Astrocyte (in vitro differentiated cells and primary cell): ENCODE results near the gene SLC29A2. TPM values are rescaled to one million over a fixed set of nuclear protein-coding genes. Genes with fewer than 3 reads are reported as not detected.

Experiments
- DNase-seq: peaks from one replicate; pipeline ENCODE4 v3.0.0-alpha.2; 2010; ENCODE audit warnings: low read depth
- FAIRE-seq: peaks from 2 replicates; lab custom pipeline; 2011; peaks lifted over from hg19 to GRCh38; lab: Jason Lieb, UNC
- H2AFZ ChIP-seq: 2 replicates; pipeline ENCODE4 v1.6.0; 2012; ENCODE audit warnings: low read depth, low read length, inconsistent platforms
- H3K27ac ChIP-seq: 2 replicates; pipeline ENCODE4 v1.5.1; 2011; ENCODE audit warnings: low read depth, low read length, inconsistent platforms
- H3K27me3 ChIP-seq: 2 replicates; pipeline ENCODE4 v1.6.0; 2011; ENCODE audit warnings: low read length, inconsistent platforms; ENCODE audit not compliant: insufficient read depth
- H3K36me3 ChIP-seq: 2 replicates; pipeline ENCODE4 v1.5.1; 2011; ENCODE audit warnings: low read length, inconsistent platforms; ENCODE audit not compliant: insufficient read depth
- H3K4me1 ChIP-seq: 2 replicates; pipeline ENCODE4 v1.5.1; 2011; ENCODE audit warnings: low read length, inconsistent platforms; ENCODE audit not compliant: insufficient read depth
- H3K4me2 ChIP-seq: 2 replicates; pipeline ENCODE4 v1.6.0; 2012; ENCODE audit warnings: low read length, inconsistent platforms
- H3K4me3 ChIP-seq: 2 replicates; pipeline ENCODE4 v1.5.1; 2011; ENCODE audit warnings: low read depth, mild to moderate bottlenecking, low read length, inconsistent platforms; ENCODE audit not compliant: insufficient read depth
- H3K79me2 ChIP-seq: 2 replicates; pipeline ENCODE4 v1.6.0; 2012; ENCODE audit warnings: mild to moderate bottlenecking, low read length, inconsistent platforms; ENCODE audit not compliant: insufficient read depth
- H3K9ac ChIP-seq: 2 replicates; pipeline ENCODE4 v1.6.0; 2012; ENCODE audit warnings: mild to moderate bottlenecking, low read length, inconsistent platforms
- H3K9me3 ChIP-seq: 2 replicates; pipeline ENCODE4 v1.5.1; 2012; ENCODE audit warnings: low read depth, mild to moderate bottlenecking, low read length, inconsistent platforms; ENCODE audit not compliant: insufficient read depth
- H4K20me1 ChIP-seq: 2 replicates; pipeline ENCODE4 v1.6.0; 2012; ENCODE audit warnings: low read length, inconsistent platforms; ENCODE audit not compliant: insufficient read depth
- H3K27ac Mint-ChIP-seq: one replicate; pipeline ENCODE4 v1.8.0; 2021; ENCODE audit warnings: mild to moderate bottlenecking, mixed read lengths; ENCODE audit not compliant: unreplicated experiment
- H3K27me3 Mint-ChIP-seq: one replicate; pipeline ENCODE4 v1.8.0; 2021; ENCODE audit warnings: low read depth, mixed read lengths; ENCODE audit not compliant: unreplicated experiment
- H3K36me3 Mint-ChIP-seq: one replicate; pipeline ENCODE4 v1.8.0; 2021; ENCODE audit warnings: low read depth, mixed read lengths; ENCODE audit not compliant: unreplicated experiment
- H3K4me1 Mint-ChIP-seq: one replicate; pipeline ENCODE4 v1.8.0; 2021; ENCODE audit warnings: low read depth, mixed read lengths; ENCODE audit not compliant: unreplicated experiment
- H3K4me3 Mint-ChIP-seq: one replicate; pipeline ENCODE4 v1.8.0; 2021; ENCODE audit warnings: mild to moderate bottlenecking, moderate library complexity, mixed read lengths; ENCODE audit not compliant: unreplicated experiment
- H3K9me3 Mint-ChIP-seq: one replicate; pipeline ENCODE4 v1.8.0; 2021; ENCODE audit warnings: mild to moderate bottlenecking, mixed read lengths; ENCODE audit not compliant: unreplicated experiment
- EZH2 ChIP-seq: IDR thresholded peaks from 2 replicates; pipeline ENCODE4 v1.6.1; 2012; ENCODE audit warnings: mild to moderate bottlenecking, low read length, inconsistent platforms; ENCODE audit not compliant: insufficient read depth
- total RNA-seq: library from RNA; stranded (reverse); gene quantifications from 2 replicates; pipeline ENCODE4 v1.2.1, GENCODE V29; 2021
- TF ChIP-seq, protein P1 (sequence below): IDR thresholded peaks from 2 replicates; pipeline ENCODE4 v1.5.1; 2011; ENCODE audit warnings: low read depth, mild to moderate bottlenecking, inconsistent platforms, low read length, moderate library complexity; ENCODE audit not compliant: insufficient read depth

The SLC29A2 gene
- total RNA-seq, 1 donor from 2014 or later: 6.6 TPM

DNA sequence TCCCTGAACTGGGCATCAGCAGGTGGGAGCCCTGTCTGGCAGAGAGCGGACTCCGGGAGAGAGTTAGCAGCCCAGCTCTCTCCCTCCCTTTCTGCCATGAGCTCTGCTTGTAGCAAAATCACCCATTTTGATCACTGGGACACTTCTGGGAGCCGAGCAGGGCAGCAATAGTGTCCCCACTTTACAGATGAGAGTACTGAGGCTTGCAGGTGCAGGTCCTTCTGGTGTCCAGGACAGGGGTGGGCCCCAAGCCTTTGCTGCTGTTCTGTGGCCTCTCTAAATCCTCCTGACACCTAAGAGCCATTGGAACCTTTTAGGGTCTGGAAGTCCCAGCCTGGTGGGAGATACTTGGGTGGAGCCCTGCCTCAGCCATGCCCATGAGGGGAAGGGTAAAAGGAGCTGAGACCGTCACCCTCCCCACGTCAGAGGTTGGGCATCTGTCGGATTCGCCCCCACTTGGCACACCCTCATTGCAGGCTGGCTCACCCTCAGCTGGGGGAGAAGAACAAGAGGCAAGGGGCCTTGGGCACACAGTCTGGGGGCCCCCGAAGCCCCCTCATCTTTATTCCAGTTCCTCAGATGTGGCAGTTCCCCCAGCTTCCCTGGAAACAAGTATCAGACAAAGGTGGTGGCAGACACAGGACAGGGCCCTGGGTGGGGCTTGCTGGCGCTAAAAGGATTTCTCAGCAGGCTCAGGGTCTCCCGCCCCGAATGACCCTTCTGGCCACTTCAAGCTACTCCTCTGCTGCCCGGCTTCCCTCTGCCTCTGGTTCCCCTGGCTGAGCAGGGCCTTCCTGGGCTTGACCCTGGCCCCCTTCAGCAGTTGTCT, 39.8 kb downstream of the SLC29A2 start:
- Mint-ChIP-seq H3K36me3 (peaks cover 5% of the 10 kb centered on the region), H3K4me3 (no peak overlapping the region), H3K4me1 (peaks cover 26% of the 10 kb centered on the region), H3K27me3 (no peaks in the 10 kb centered on the region), H3K27ac (no peak overlapping the region), H3K9me3 (peaks cover 2% of the 10 kb centered on the region)
- FAIRE-seq: no peak
- H3K9me3 ChIP-seq: no peaks in the 10 kb centered on the region
- DNase-seq: no peak
- H3K4me3 ChIP-seq: no peak overlapping the region
- H3K9ac ChIP-seq: no peak overlapping the region
- TF ChIP-seq, protein P1, sequence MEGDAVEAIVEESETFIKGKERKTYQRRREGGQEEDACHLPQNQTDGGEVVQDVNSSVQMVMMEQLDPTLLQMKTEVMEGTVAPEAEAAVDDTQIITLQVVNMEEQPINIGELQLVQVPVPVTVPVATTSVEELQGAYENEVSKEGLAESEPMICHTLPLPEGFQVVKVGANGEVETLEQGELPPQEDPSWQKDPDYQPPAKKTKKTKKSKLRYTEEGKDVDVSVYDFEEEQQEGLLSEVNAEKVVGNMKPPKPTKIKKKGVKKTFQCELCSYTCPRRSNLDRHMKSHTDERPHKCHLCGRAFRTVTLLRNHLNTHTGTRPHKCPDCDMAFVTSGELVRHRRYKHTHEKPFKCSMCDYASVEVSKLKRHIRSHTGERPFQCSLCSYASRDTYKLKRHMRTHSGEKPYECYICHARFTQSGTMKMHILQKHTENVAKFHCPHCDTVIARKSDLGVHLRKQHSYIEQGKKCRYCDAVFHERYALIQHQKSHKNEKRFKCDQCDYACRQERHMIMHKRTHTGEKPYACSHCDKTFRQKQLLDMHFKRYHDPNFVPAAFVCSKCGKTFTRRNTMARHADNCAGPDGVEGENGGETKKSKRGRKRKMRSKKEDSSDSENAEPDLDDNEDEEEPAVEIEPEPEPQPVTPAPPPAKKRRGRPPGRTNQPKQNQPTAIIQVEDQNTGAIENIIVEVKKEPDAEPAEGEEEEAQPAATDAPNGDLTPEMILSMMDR: no peak
- no peak for TF ChIP-seq EZH2
- H3K36me3 ChIP-seq: peaks cover 3% of the 10 kb centered on the region
- H4K20me1 ChIP-seq: peaks cover 43% of the 10 kb centered on the region
- no peak overlapping the region for H2AFZ ChIP-seq
- H3K27ac ChIP-seq: no peak overlapping the region
- H3K79me2 ChIP-seq: peaks cover 27% of the 10 kb centered on the region
- no peaks in the 10 kb centered on the region for H3K27me3 ChIP-seq
- H3K4me2 ChIP-seq: no peak overlapping the region
- peaks cover 46% of the 10 kb centered on the region for H3K4me1 ChIP-seq

DNA sequence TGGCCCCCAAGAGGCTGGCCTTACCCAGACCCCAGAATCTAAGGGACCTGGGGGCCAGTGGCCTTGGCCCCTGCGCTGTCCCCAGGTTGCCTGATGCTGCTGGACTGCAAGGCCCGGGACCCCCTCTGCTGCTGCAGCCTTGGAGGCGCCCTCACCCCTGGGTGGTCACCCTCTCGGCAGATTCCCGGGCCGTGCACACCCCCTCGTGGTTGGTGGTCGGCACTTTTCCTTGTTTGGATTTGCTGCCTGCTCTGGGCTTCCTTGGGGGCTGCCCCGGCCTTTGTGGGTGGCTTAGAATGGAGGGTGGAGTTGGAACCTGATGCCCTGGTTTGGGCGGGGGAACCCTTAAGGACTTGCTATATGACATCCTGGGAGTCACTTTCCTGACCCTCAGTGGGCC, 40.6 kb downstream of the SLC29A2 start:
- Histone ChIP-seq H3K4me3 (no peak overlapping the region), H3K9me3 (no peaks in the 10 kb centered on the region), H3K4me2 (no peak overlapping the region), H3K27ac (no peak overlapping the region), H3K79me2 (peaks cover 27% of the 10 kb centered on the region), H3K27me3 (no peaks in the 10 kb centered on the region), H4K20me1 (peaks cover 43% of the 10 kb centered on the region), H2AFZ (no peak overlapping the region), H3K36me3 (peaks cover 3% of the 10 kb centered on the region), H3K9ac (no peak overlapping the region), H3K4me1 (peaks cover 47% of the 10 kb centered on the region)
- Mint-ChIP-seq H3K9me3 (peaks cover 2% of the 10 kb centered on the region), H3K27ac (no peak overlapping the region), H3K4me3 (no peak overlapping the region), H3K4me1 (peaks cover 23% of the 10 kb centered on the region), H3K36me3 (peaks cover 5% of the 10 kb centered on the region), H3K27me3 (no peaks in the 10 kb centered on the region)
- no peak for FAIRE-seq
- TF ChIP-seq, protein P1: no peak
- no peak for TF ChIP-seq EZH2
- no peak for DNase-seq

DNA sequence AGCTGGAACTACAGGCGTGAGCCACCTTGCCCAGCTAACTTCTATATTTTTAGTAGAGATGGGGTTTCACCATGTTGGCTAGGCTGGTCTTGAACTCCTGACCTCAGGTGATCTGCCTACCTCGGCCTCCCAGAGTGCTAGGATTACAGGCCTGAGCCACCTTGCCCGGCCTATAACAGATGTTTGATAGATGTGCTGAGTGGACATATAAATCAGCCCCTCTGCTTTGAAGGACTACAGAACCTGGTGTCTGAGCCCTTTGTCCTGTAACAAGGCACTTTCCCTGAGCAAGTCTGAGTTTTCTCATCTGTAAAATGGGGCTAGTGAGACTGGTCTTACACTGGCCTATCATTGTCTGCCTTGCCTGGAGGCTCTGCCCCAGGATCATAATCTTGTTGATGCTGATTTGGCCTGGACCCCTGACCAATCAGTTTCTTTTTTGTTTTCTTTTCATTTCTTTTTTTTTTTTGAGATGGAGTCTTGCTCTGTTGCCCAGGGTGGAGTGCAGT, 42.3 kb downstream of the SLC29A2 start:
- TF ChIP-seq, protein P1: no peak
- no peak for TF ChIP-seq EZH2
- H3K9me3 Mint-ChIP-seq: peaks cover 2% of the 10 kb centered on the region
- no peaks in the 10 kb centered on the region for H3K9me3 ChIP-seq
- peaks cover 5% of the 10 kb centered on the region for H3K36me3 Mint-ChIP-seq
- no peaks in the 10 kb centered on the region for H3K27me3 ChIP-seq
- peaks cover 32% of the 10 kb centered on the region for H4K20me1 ChIP-seq
- H3K27ac Mint-ChIP-seq: no peak overlapping the region
- H3K79me2 ChIP-seq: peaks cover 11% of the 10 kb centered on the region
- no peaks in the 10 kb centered on the region for H3K27me3 Mint-ChIP-seq
- peaks cover 49% of the 10 kb centered on the region for H3K4me1 ChIP-seq
- no peak overlapping the region for H3K27ac ChIP-seq
- no peak overlapping the region for H3K9ac ChIP-seq
- no peak for DNase-seq
- H3K36me3 ChIP-seq: peaks cover 3% of the 10 kb centered on the region
- FAIRE-seq: no peak
- H2AFZ ChIP-seq: no peak overlapping the region
- H3K4me3 Mint-ChIP-seq: no peak overlapping the region
- no peak overlapping the region for H3K4me3 ChIP-seq
- no peak overlapping the region for H3K4me2 ChIP-seq
- peaks cover 32% of the 10 kb centered on the region for H3K4me1 Mint-ChIP-seq
